ENCODE results near the gene BAHCC1.

The BAHCC1 gene

DNA sequence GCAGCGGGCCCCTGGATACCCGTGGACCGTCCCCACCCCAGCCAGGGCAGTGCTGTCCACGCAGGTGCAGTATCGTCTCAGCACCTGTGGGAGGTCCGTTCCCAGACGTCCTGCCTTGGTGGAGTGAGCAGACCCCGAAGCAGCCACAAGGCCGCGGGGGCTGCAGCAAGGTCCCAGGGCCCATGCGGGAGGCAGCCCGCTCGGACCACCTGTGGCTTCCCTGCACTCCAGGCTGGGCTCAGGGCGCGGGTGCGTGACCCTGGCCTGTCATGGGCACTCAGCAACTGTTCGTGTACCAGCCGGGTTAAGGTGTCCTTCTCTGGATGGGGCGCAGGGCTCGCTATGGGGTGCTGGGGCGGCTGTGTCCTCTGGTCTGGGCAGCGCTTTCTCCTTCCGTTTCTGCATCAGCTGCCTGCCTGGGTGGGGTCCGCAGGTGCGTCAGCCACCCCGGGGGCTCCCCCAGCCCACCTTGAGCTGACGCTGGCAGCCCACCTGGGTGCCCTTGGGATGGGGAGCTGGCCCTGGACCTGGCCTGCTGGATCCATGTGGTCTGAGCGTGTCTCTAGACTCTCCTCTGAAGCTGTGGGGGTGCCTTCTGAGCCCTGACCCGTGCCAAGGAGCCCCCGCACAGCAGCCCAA lies 18.4 kb downstream of the BAHCC1 start:
- H3K27me3 ChIP-seq (replicated peaks), result no peaks in the 10 kb centered on the region
- in situ Hi-C loops (cut with HindIII; ENCODE audit: low pct_ligation_motif_present, low sequenced_read_pairs), result no loop called here
- DNase-seq, result no peak
- no peak overlapping the region for H3K4me3 ChIP-seq (ENCODE audit: low read depth, low read length)
- TF ChIP-seq, protein P1, sequence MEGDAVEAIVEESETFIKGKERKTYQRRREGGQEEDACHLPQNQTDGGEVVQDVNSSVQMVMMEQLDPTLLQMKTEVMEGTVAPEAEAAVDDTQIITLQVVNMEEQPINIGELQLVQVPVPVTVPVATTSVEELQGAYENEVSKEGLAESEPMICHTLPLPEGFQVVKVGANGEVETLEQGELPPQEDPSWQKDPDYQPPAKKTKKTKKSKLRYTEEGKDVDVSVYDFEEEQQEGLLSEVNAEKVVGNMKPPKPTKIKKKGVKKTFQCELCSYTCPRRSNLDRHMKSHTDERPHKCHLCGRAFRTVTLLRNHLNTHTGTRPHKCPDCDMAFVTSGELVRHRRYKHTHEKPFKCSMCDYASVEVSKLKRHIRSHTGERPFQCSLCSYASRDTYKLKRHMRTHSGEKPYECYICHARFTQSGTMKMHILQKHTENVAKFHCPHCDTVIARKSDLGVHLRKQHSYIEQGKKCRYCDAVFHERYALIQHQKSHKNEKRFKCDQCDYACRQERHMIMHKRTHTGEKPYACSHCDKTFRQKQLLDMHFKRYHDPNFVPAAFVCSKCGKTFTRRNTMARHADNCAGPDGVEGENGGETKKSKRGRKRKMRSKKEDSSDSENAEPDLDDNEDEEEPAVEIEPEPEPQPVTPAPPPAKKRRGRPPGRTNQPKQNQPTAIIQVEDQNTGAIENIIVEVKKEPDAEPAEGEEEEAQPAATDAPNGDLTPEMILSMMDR (IDR thresholded peaks at IDR 0.05; ENCODE audit: low read depth, low read length, missing control alignments), result no peak
- no peaks in the 10 kb centered on the region for H3K36me3 ChIP-seq (replicated peaks)
- H3K27ac ChIP-seq, result no peak overlapping the region

DNA sequence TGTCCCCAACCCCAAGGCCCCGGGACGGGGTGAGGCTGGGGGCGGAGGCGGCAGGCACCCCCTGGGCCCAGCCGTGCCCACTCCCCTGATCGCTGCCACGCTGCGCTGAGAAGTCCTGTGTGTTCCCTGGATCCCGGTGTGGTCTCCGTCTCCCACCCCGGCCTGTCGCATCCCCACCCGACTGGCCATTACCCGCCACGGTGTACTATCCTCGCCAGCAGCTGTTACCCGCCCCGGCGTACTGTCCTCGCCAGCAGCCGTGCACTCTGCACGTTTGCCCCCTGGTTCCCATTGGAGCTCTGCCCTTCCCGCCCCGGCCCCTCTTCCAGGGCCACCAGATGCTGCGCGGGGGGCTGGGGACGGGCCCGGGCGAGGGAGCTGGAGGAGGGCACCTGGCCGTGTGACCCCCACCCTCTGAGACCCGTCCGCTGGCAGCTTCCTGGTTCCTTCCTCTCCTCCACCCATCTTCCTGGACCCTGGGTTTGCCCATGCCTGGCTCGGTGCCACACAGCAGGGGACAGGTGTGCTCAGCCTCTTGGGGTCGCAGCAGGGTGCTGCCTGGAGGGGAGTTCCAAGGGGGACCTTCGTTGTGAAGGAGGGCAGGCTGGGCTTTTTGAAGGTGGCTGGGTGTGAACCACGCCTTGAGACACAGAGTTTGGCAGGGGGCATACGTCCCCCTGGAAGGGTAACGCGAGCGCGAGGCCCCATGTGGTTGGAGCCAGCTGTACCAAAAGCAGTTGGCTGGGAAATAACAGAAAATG lies 19.7 kb downstream of the BAHCC1 start:
- TF ChIP-seq, protein P1 (IDR thresholded peaks at IDR 0.05; ENCODE audit: low read depth, low read length, missing control alignments), result no peak
- in situ Hi-C loops (cut with HindIII; ENCODE audit: low pct_ligation_motif_present, low sequenced_read_pairs), result no loop called here
- H3K4me3 ChIP-seq (ENCODE audit: low read depth, low read length), result no peak overlapping the region
- H3K27me3 ChIP-seq (replicated peaks), result no peaks in the 10 kb centered on the region
- H3K27ac ChIP-seq, result no peak overlapping the region
- no peak for DNase-seq
- H3K36me3 ChIP-seq (replicated peaks), result no peaks in the 10 kb centered on the region

DNA sequence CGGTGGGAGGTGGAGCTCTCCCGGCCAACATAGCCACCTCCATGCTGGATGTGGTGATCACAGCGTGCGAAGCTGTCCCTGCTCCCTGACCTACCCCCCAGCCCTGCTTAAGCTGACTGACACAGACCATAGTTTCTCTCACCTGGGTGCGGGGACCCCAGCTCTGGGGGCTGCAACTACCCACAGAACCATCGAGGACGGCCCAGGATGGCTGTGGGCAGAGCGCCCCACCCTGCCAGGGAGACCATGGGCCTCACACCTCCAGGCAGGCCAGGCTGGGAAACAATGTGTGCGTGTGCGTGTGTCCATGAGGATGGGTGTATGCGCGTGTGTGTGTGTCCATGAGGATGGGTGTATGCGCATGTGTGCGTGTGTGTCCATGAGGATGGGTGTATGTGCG lies 20.4 kb downstream of the BAHCC1 start:
- Histone ChIP-seq H3K4me3 (ENCODE audit: low read depth, low read length) (no peak overlapping the region), H3K36me3 (replicated peaks) (no peaks in the 10 kb centered on the region), H3K27me3 (replicated peaks) (no peaks in the 10 kb centered on the region), H3K27ac (no peak overlapping the region)
- no peak for DNase-seq
- TF ChIP-seq, protein P1 (IDR thresholded peaks at IDR 0.05; ENCODE audit: low read depth, low read length, missing control alignments), result no peak
- in situ Hi-C loops (cut with HindIII; ENCODE audit: low pct_ligation_motif_present, low sequenced_read_pairs), result no loop called here

DNA sequence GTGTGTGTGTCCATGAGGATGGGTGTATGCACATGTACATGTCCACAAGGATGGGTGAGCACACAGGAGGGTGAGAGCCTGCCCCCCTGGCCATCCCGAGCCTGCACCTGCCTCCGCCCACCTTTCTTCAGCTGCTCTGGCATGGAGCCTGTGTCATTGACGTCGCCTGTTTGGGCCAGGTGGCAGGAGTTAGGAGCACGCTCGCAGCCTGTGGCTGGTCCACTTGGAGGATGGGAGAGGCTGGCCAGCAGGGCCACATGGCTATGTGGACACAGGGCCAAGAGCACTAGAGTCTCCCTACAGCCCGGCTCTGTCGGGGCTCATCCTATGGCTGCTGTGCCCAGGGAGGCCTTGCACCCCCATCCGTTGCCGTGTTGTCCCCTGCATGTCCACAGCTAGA lies 21.4 kb downstream of the BAHCC1 start:
- in situ Hi-C loops (cut with HindIII; ENCODE audit: low pct_ligation_motif_present, low sequenced_read_pairs), result no loop called here
- Histone ChIP-seq H3K27ac (no peak overlapping the region), H3K27me3 (replicated peaks) (no peaks in the 10 kb centered on the region), H3K4me3 (ENCODE audit: low read depth, low read length) (no peak overlapping the region), H3K36me3 (replicated peaks) (no peaks in the 10 kb centered on the region)
- no peak for DNase-seq
- TF ChIP-seq, protein P1 (IDR thresholded peaks at IDR 0.05; ENCODE audit: low read depth, low read length, missing control alignments), result no peak

DNA sequence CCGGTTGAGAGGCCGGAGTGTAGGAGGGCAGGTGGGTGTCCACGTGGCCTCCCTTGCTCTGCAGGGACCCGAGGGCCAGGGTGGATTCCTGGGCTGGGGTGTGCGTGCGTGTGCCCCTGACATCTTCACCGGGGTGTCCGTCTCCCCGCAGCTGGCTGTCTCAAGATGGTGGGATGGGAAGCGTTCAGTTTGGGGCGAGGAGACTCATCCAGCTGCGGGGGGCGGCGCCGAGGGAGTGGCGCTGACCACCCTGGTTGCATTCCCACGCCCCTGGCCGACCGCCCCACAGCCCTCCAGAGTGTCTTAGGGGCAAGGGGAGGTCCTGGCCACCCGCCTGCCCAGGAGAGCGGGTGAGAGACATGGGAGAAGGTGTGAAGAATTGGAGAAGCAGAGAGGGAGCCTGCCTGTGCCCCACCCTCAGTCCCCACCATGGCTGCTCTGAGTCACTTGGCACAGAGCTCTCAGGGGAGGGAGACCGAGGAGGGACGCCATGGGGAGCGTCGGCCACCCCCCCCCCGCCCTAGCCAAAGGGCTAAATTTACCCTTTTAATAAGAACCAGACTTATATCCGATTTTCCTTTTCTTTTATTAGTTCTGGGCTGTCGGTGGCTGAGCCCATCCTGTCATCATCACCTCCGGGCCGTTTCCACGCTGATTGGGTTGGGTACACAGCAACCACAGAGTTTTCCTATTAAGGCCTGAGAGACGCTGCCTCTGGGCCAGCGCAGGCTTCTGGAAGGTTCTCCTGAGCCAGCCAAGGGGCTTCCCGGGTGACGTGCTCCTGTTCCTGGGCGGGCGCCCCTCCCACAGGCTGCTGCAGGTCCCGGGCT lies 22.0 kb downstream of the BAHCC1 start:
- DNase-seq, result no peak
- Histone ChIP-seq H3K4me3 (ENCODE audit: low read depth, low read length) (no peak overlapping the region), H3K27ac (no peak overlapping the region), H3K36me3 (replicated peaks) (no peaks in the 10 kb centered on the region), H3K27me3 (replicated peaks) (no peaks in the 10 kb centered on the region)
- TF ChIP-seq, protein P1 (IDR thresholded peaks at IDR 0.05; ENCODE audit: low read depth, low read length, missing control alignments), result no peak
- in situ Hi-C loops (cut with HindIII; ENCODE audit: low pct_ligation_motif_present, low sequenced_read_pairs), result no loop called here
